Kidney epithelial cell (primary cell): ENCODE data around the gene ZNF443. TPM values are rescaled to one million over a fixed set of nuclear protein-coding genes. Genes with fewer than 3 reads are reported as not detected.
"Not testable (repeated sequence)": the region's sequence is repeated elsewhere in the genome, so short reads cannot be mapped to it uniquely, and the experiment has no call there.

Experiments used
- DNase-seq: peaks from one replicate; pipeline ENCODE4 v3.0.0-alpha.2; 2010; ENCODE audit warnings: low read depth
- H3K27me3 ChIP-seq: 2 replicates; pipeline ENCODE4 v1.6.0; 2011; ENCODE audit warnings: low read length; ENCODE audit not compliant: control insufficient read depth, insufficient read depth
- H3K36me3 ChIP-seq: 2 replicates; pipeline ENCODE4 v1.5.1; 2011; ENCODE audit warnings: low read length; ENCODE audit not compliant: control insufficient read depth, insufficient read depth
- H3K4me3 ChIP-seq: 2 replicates; pipeline ENCODE4 v1.5.1; 2011; ENCODE audit warnings: low read depth, mild to moderate bottlenecking, control low read depth, low read length
- CTCF ChIP-seq: IDR thresholded peaks from 2 replicates; pipeline ENCODE4 v1.5.1; 2011; ENCODE audit warnings: mild to moderate bottlenecking, moderate library complexity, low read length, control low read depth, inconsistent platforms; ENCODE audit not compliant: insufficient read depth, poor library complexity, severe bottlenecking
- total RNA-seq: library from RNA; depleted of rRNA; stranded (reverse); fragments of >200 nt; gene quantifications from 2 replicates; pipeline ENCODE4 v1.2.3, GENCODE V29; 2015

Gene ZNF443
- total RNA-seq, 1 donor from 2014 or later: 3.6 TPM

GRCh38 chr19:12482509-12482886 is 41.7 kb upstream of the ZNF443 start:
- DNase-seq: no peak
- TF ChIP-seq CTCF: no peak

GRCh38 chr19:12481781-12482508 is 41.1 kb upstream of the ZNF443 start:
- TF ChIP-seq CTCF: no peak
- H3K36me3 ChIP-seq: no peaks in the 10 kb centered on the region
- no peak for DNase-seq
- H3K4me3 ChIP-seq: no peak overlapping the region
- H3K27me3 ChIP-seq: no peaks in the 10 kb centered on the region

More at GRCh38 chr19:12482509-12482886, 41.7 kb upstream of the ZNF443 start:
- Histone ChIP-seq H3K4me3 (no peak overlapping the region), H3K27me3 (no peaks in the 10 kb centered on the region), H3K36me3 (no peaks in the 10 kb centered on the region)

- H3K27me3 ChIP-seq: no peaks in the 10 kb centered on the region
- no peak for DNase-seq
- no peak overlapping the region for H3K4me3 ChIP-seq
- H3K36me3 ChIP-seq: no peaks in the 10 kb centered on the region
- no peak for TF ChIP-seq CTCF
These were observed 37.6 kb upstream of the ZNF443 start for GRCh38 chr19:12478234-12478941.

GRCh38 chr19:12467651-12468050 is 26.8 kb upstream of the ZNF443 start:
- H3K27me3 ChIP-seq, DNase-seq, H3K36me3 ChIP-seq: not testable (repeated sequence)

GRCh38 chr19:12465211-12465610 is 24.4 kb upstream of the ZNF443 start:
- Histone ChIP-seq H3K36me3 (no peaks in the 10 kb centered on the region), H3K4me3 (no peak overlapping the region), H3K27me3 (no peaks in the 10 kb centered on the region)
- DNase-seq: no peak
- TF ChIP-seq CTCF: no peak

More at GRCh38 chr19:12467651-12468050, 26.8 kb upstream of the ZNF443 start:
- not testable (repeated sequence) for H3K4me3 ChIP-seq

GRCh38 chr19:12464769-12465168 is 23.9 kb upstream of the ZNF443 start:
- DNase-seq: no peak
- Histone ChIP-seq H3K27me3 (no peaks in the 10 kb centered on the region), H3K4me3 (no peak overlapping the region), H3K36me3 (no peaks in the 10 kb centered on the region)
- TF ChIP-seq CTCF: no peak

- not testable (repeated sequence) for DNase-seq, H3K27me3 ChIP-seq, H3K4me3 ChIP-seq, H3K36me3 ChIP-seq
These were observed 23.3 kb upstream of the ZNF443 start for GRCh38 chr19:12464139-12464538.
